Measurements from ENCODE around the gene TGM1. TPM values are rescaled to one million over a fixed set of nuclear protein-coding genes. Genes with fewer than 3 reads are reported as not detected.

The TGM1 gene
- total RNA-seq, 4 donors from 2014 or later, result 1.3 to 43.3 (median 6.3) TPM

GRCh38 chr14:24284501-24285035 is 21.6 kb upstream of the TGM1 start:
- H3K27me3 ChIP-seq, result no peaks in the 10 kb centered on the region
- WGBS, 2 donors (ENCODE audit: low coverage in 1 of 2), result 60 to 66% methylated on average over 5 to 6 of the region's 11 CpGs
- H3K36me3 ChIP-seq, result peaks cover 0 to 4% of the 10 kb centered on the region in 2 donors
- no peak for ATAC-seq
- H3K27ac ChIP-seq, result no peak overlapping the region
- no peaks in the 10 kb centered on the region for H3K4me1 ChIP-seq
- TF ChIP-seq POLR2AphosphoS5 (IDR thresholded peaks at IDR 0.05), result no peak
- TF ChIP-seq EP300 (IDR thresholded peaks at IDR 0.05), result no peak
- TF ChIP-seq CTCF (IDR thresholded peaks at IDR 0.05), result no peak
- no peak for TF ChIP-seq POLR2A (IDR thresholded peaks at IDR 0.05)
- no peak overlapping the region for H3K4me3 ChIP-seq
- no peaks in the 10 kb centered on the region for H3K9me3 ChIP-seq

GRCh38 chr14:24283796-24284460 is 21.0 kb upstream of the TGM1 start:
- Histone ChIP-seq H3K27ac (no peak overlapping the region), H3K4me3 (no peak overlapping the region), H3K36me3 (no peaks in the 10 kb centered on the region), H3K9me3 (no peaks in the 10 kb centered on the region), H3K4me1 (no peaks in the 10 kb centered on the region), H3K27me3 (no peaks in the 10 kb centered on the region)
- TF ChIP-seq POLR2AphosphoS5 (IDR thresholded peaks at IDR 0.05), result no peak
- no peak for TF ChIP-seq POLR2A (IDR thresholded peaks at IDR 0.05)
- no peak for TF ChIP-seq EP300 (IDR thresholded peaks at IDR 0.05)
- no peak for TF ChIP-seq CTCF (IDR thresholded peaks at IDR 0.05)
- no peak for ATAC-seq
- 83% methylated on average over 2 of the region's 5 CpGs; no CpG with 5 or more reads in 1 of the 2 donors for WGBS, 2 donors (ENCODE audit: low coverage in 1 of 2)

- no peak overlapping the region for H3K4me3 ChIP-seq
- H3K4me1 ChIP-seq, result no peaks in the 10 kb centered on the region
- no CpG with 5 or more reads among the region's 3 CpGs for WGBS, 2 donors (ENCODE audit: low coverage in 1 of 2)
- no peaks in the 10 kb centered on the region for H3K9me3 ChIP-seq
- H3K27me3 ChIP-seq, result no peaks in the 10 kb centered on the region
- TF ChIP-seq CTCF (IDR thresholded peaks at IDR 0.05), result no peak
- no peak for TF ChIP-seq EP300 (IDR thresholded peaks at IDR 0.05)
- no peak for TF ChIP-seq POLR2A (IDR thresholded peaks at IDR 0.05)
- no peak for TF ChIP-seq POLR2AphosphoS5 (IDR thresholded peaks at IDR 0.05)
- no peaks in the 10 kb centered on the region for H3K36me3 ChIP-seq
- H3K27ac ChIP-seq, result no peak overlapping the region
- ATAC-seq, result no peak
Measured at GRCh38 chr14:24282736-24283135, 19.8 kb upstream of the TGM1 start.

GRCh38 chr14:24281636-24282035 is 18.7 kb upstream of the TGM1 start:
- Histone ChIP-seq H3K36me3 (no peaks in the 10 kb centered on the region), H3K4me3 (no peak overlapping the region), H3K4me1 (no peaks in the 10 kb centered on the region), H3K27ac (no peak overlapping the region), H3K27me3 (no peaks in the 10 kb centered on the region), H3K9me3 (no peaks in the 10 kb centered on the region)
- TF ChIP-seq EP300 (IDR thresholded peaks at IDR 0.05), result no peak
- WGBS, 2 donors (ENCODE audit: low coverage in 1 of 2), result 86 to 96% methylated on average over 4 of the region's 7 CpGs
- ATAC-seq, result no peak

- WGBS, 2 donors (ENCODE audit: low coverage in 1 of 2), result 82 to 100% methylated on average over 1 to 3 of the region's 6 CpGs
- TF ChIP-seq POLR2A (IDR thresholded peaks at IDR 0.05) (no peak), EP300 (IDR thresholded peaks at IDR 0.05) (no peak), CTCF (IDR thresholded peaks at IDR 0.05) (no peak), POLR2AphosphoS5 (IDR thresholded peaks at IDR 0.05) (no peak)
- Histone ChIP-seq H3K27me3 (no peaks in the 10 kb centered on the region), H3K4me1 (no peaks in the 10 kb centered on the region), H3K9me3 (no peaks in the 10 kb centered on the region), H3K4me3 (no peak overlapping the region), H3K27ac (no peak overlapping the region), H3K36me3 (no peaks in the 10 kb centered on the region)
- no peak for ATAC-seq
Measured at GRCh38 chr14:24280797-24281460, 18.0 kb upstream of the TGM1 start.

Measured in gastroesophageal sphincter (tissue), 4 donors.